Esophagus muscularis mucosa (tissue), 4 donors: Measurements from ENCODE around the gene FUT8. TPM values are rescaled to one million over a fixed set of nuclear protein-coding genes. Genes with fewer than 3 reads are reported as not detected.

ENCODE experiments used
- DNase-seq: peaks from one replicate; pipeline ENCODE4 v3.0.0-alpha.2; 2017; ENCODE audit errors: extremely low spot score
- H3K27ac ChIP-seq, 4 donors: fragments of 200-600 bp; sonication (generic); replicated peaks in 1 of 4; 1 replicate in 3 of 4; 2 replicates in 1 of 4; pipeline ENCODE4 v1.5.1; 2016 to 2019; ENCODE audit warnings: mild to moderate bottlenecking in 1 of 4
- H3K27me3 ChIP-seq, 4 donors: fragments of 200-600 bp; sonication (generic); one replicate each; pipeline versions ENCODE4 v1.5.1 to v1.6.0; 2016 to 2019
- H3K36me3 ChIP-seq, 4 donors: fragments of 200-600 bp; sonication (generic); one replicate each; pipeline ENCODE4 v1.5.1; 2016 to 2019
- H3K4me1 ChIP-seq, 4 donors: fragments of 200-600 bp; sonication (generic); one replicate each; pipeline ENCODE4 v1.5.1; 2016 to 2019
- H3K4me3 ChIP-seq, 4 donors: fragments of 200-600 bp; sonication (generic); 1 replicate in 2 of 4; 2 replicates in 2 of 4; pipeline ENCODE4 v1.5.1; 2016 to 2019; ENCODE audit warnings: mild to moderate bottlenecking in 4 of 4, moderate library complexity in 1 of 4
- H3K9me3 ChIP-seq, 4 donors: fragments of 200-600 bp; sonication (generic); 1 replicate in 3 of 4; 2 replicates in 1 of 4; pipeline ENCODE4 v1.5.1; 2016 to 2019
- EP300 ChIP-seq: sonication (generic); formaldehyde crosslinking; IDR thresholded peaks from one replicate; pipeline ENCODE4 v1.6.1; 2017; ENCODE audit warnings: antibody characterized with exemption
- POLR2A ChIP-seq: fragments of 450-650 bp; IDR thresholded peaks from one replicate; pipeline ENCODE4 v1.6.1; 2017; ENCODE audit warnings: antibody characterized with exemption, moderate library complexity, mild to moderate bottlenecking, low read depth
- POLR2AphosphoS5 ChIP-seq, 2 donors: sonication (generic); formaldehyde crosslinking; IDR thresholded peaks; one replicate each; pipeline ENCODE4 v1.6.1; 2017; ENCODE audit warnings: antibody characterized with exemption in 2 of 2
- WGBS: methylation state at CpG from one replicate; pipeline ENCODE4 v1.1.5; 2018; 5-methylcytosine and 5-hydroxymethylcytosine counted together
- intact Hi-C: fragments of 100-400 bp; cut with DNase I; formaldehyde crosslinking; loops from one replicate; pipeline ENCODE4 v1.15.1; 2023
- total RNA-seq, 4 donors: library from RNA; depleted of rRNA; stranded (reverse); fragments of >200 nt; gene quantifications; one replicate each; pipeline versions ENCODE4 v1.1.0 to v1.2.1, GENCODE V29; 2016
- TF ChIP-seq, protein P1 (sequence below), 3 experiments: fragments of 200-600 bp in 2 of 3; fragments of 450-650 bp in 1 of 3; sonication (generic) in 2 of 3; IDR thresholded peaks; one replicate each; pipeline ENCODE4 v1.5.1; 2017 to 2019; ENCODE audit warnings: antibody characterized with exemption in 3 of 3, mild to moderate bottlenecking in 2 of 3, moderate library complexity in 1 of 3

Gene FUT8
- total RNA-seq, 4 donors from 2014 or later = 12.8 to 22.2 (median 20.1) TPM

GRCh38 chr14:65502676-65503124 is 90.2 kb downstream of the FUT8 start:
- no peaks in the 10 kb centered on the region for H3K9me3 ChIP-seq
- no peaks in the 10 kb centered on the region for H3K36me3 ChIP-seq
- TF ChIP-seq, protein P1, sequence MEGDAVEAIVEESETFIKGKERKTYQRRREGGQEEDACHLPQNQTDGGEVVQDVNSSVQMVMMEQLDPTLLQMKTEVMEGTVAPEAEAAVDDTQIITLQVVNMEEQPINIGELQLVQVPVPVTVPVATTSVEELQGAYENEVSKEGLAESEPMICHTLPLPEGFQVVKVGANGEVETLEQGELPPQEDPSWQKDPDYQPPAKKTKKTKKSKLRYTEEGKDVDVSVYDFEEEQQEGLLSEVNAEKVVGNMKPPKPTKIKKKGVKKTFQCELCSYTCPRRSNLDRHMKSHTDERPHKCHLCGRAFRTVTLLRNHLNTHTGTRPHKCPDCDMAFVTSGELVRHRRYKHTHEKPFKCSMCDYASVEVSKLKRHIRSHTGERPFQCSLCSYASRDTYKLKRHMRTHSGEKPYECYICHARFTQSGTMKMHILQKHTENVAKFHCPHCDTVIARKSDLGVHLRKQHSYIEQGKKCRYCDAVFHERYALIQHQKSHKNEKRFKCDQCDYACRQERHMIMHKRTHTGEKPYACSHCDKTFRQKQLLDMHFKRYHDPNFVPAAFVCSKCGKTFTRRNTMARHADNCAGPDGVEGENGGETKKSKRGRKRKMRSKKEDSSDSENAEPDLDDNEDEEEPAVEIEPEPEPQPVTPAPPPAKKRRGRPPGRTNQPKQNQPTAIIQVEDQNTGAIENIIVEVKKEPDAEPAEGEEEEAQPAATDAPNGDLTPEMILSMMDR (IDR thresholded peaks at IDR 0.05) = no peak
- TF ChIP-seq POLR2AphosphoS5 (IDR thresholded peaks at IDR 0.05) = no peak
- TF ChIP-seq EP300 = no peak
- no peak for TF ChIP-seq POLR2A
- 38% methylated on average over 1 of the region's 1 CpG for WGBS
- intact Hi-C loops = no loop called here
- H3K4me1 ChIP-seq = peaks cover 6 to 36% (median 16%) of the 10 kb centered on the region in 4 donors
- no peak for DNase-seq
- H3K27ac ChIP-seq = no peak overlapping the region
- H3K27me3 ChIP-seq = no peaks in the 10 kb centered on the region
- H3K4me3 ChIP-seq = no peak overlapping the region

DNA sequence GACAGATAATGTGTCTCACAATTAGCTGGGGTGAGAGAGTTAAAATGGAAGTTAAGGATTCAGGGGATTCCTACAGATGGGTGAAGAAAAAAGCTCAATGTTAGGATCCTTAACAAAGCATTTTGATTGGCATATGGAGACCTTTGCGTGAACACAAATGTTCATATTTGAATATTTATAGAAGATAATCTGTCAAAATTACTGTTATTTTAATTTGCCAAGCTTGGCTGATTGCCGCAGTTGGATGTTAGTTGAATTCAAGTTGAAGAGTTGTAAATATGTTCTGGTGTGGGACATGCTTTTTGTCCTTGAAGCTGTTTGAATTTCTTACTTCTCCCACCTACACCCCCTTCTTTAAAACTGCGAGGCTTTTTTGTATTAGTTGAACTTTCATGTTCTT is 91.2 kb downstream of the FUT8 start:
- 95% methylated on average over 3 of the region's 3 CpGs for WGBS
- no peak overlapping the region for H3K4me3 ChIP-seq
- intact Hi-C loops = no loop called here
- peaks cover 6 to 31% (median 12%) of the 10 kb centered on the region in 4 donors for H3K4me1 ChIP-seq
- H3K36me3 ChIP-seq = no peaks in the 10 kb centered on the region
- no peaks in the 10 kb centered on the region for H3K27me3 ChIP-seq
- TF ChIP-seq POLR2AphosphoS5 (IDR thresholded peaks at IDR 0.05) (no peak), EP300 (no peak), POLR2A (no peak)
- TF ChIP-seq, protein P1 (IDR thresholded peaks at IDR 0.05) = no peak
- no peak overlapping the region for H3K27ac ChIP-seq
- H3K9me3 ChIP-seq = no peaks in the 10 kb centered on the region
- no peak for DNase-seq

DNA sequence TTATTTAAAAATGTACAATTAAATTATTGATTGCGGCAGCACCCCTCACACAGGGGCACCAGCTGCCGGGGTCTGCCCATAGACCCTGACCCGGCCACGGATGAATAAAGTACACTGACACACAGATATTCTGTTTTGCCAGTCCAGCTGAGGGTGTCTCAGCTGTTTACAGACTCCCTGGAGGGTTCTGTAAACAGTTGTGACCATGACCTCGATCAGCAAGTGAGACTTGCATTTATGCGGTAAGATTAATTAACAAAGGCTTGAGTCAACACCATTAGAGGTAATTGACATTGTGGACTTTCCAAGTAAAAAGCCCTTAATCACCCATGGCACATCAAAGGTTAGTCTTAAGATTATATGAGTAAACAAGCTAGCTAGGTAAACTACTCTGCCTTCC is 94.3 kb downstream of the FUT8 start:
- H3K4me1 ChIP-seq = peaks cover 6 to 14% (median 9%) of the 10 kb centered on the region in 4 donors
- TF ChIP-seq EP300 = no peak
- no peak for DNase-seq
- no peak overlapping the region for H3K27ac ChIP-seq
- intact Hi-C loops = no loop called here
- H3K9me3 ChIP-seq = no peaks in the 10 kb centered on the region
- H3K4me3 ChIP-seq = no peak overlapping the region
- 73% methylated on average over 6 of the region's 6 CpGs for WGBS
- H3K36me3 ChIP-seq = no peaks in the 10 kb centered on the region
- no peaks in the 10 kb centered on the region for H3K27me3 ChIP-seq

DNA sequence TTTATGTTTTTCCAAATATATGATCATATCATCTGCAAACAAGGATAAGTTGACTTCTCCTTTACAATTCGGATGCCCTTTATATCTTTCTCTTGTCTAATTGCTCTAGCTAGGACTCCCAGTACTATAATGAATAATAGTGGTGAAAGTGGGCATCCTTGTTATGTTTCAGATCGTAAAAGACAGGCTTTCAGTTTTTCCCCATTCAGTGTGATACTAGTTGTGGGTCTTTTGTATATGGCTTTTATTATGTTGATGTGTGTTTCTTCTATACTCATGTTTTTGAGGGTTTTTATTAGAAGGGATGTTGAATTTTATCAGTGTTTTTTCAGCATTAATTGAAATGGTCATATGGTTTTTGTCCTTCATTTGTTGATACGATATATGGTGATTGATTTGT is 97.3 kb downstream of the FUT8 start:
- WGBS = 96% methylated on average over 3 of the region's 3 CpGs
- intact Hi-C loops = no loop called here
- Histone ChIP-seq H3K27me3 (no peaks in the 10 kb centered on the region), H3K9me3 (no peaks in the 10 kb centered on the region), H3K27ac (no peak overlapping the region), H3K4me1 (no peaks in the 10 kb centered on the region), H3K4me3 (no peak overlapping the region), H3K36me3 (no peaks in the 10 kb centered on the region)
- TF ChIP-seq, protein P1 (IDR thresholded peaks at IDR 0.05) = no peak
- TF ChIP-seq POLR2A (no peak), POLR2AphosphoS5 (IDR thresholded peaks at IDR 0.05) (no peak), EP300 (no peak)
- DNase-seq = no peak

DNA sequence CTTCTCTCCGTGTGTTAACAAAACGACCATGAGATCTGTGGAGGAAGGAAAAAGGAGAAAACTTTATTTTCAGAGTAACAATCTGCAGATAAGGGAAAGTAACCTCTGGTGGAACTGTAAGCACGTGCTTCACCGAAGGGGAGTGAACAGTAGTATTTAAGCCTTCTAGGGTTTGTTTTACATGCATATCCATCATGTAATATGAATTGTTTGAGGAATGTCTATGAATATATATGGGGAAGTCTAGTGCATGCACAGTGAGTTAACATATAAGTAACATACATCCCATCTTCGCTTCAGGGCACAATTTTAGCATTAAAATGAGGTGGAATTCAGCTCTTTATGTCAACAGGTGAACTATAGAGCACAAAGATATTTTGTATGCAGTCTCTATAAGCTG is 101.1 kb downstream of the FUT8 start:
- TF ChIP-seq POLR2AphosphoS5 (IDR thresholded peaks at IDR 0.05) (no peak), EP300 (no peak), POLR2A (no peak)
- TF ChIP-seq, protein P1 (IDR thresholded peaks at IDR 0.05) = no peak
- H3K36me3 ChIP-seq = no peaks in the 10 kb centered on the region
- no peaks in the 10 kb centered on the region for H3K27me3 ChIP-seq
- no peaks in the 10 kb centered on the region for H3K4me1 ChIP-seq
- intact Hi-C loops = no loop called here
- 94% methylated on average over 5 of the region's 5 CpGs for WGBS
- DNase-seq = no peak
- no peaks in the 10 kb centered on the region for H3K9me3 ChIP-seq
- no peak overlapping the region for H3K4me3 ChIP-seq
- no peak overlapping the region for H3K27ac ChIP-seq
